ENCODE results near the gene RFPL2.

- TF ChIP-seq EP300 (IDR thresholded peaks at IDR 0.05; ENCODE audit: borderline replicate concordance) (no peak), YY1 (IDR thresholded peaks at IDR 0.05; ENCODE audit: low read depth) (no peak), RAD21 (IDR thresholded peaks at IDR 0.05; ENCODE audit: low read depth) (no peak), CEBPB (IDR thresholded peaks at IDR 0.05) (no peak), EGR1 (IDR thresholded peaks at IDR 0.05) (no peak)
Observed at GRCh38 chr22:32164075-32164860, 40.6 kb downstream of the RFPL2 start.
